Epithelial cell of esophagus (primary cell): Measurements from ENCODE around the gene GJA10.

Experiments
- DNase-seq: peaks from one replicate; pipeline ENCODE4 v3.0.0; 2010; ENCODE audit warnings: low read depth
- H3K4me3 ChIP-seq: 2 replicates; pipeline ENCODE4 v1.5.1; 2011; ENCODE audit warnings: mild to moderate bottlenecking, low read length, control low read depth
- CTCF ChIP-seq: IDR thresholded peaks from 2 replicates; pipeline ENCODE4 v1.5.1; 2011; ENCODE audit warnings: low read depth, mild to moderate bottlenecking, low read length, control low read depth, inconsistent platforms; ENCODE audit not compliant: insufficient read depth; ENCODE audit errors: missing control alignments

GJA10 gene

GRCh38 chr6:89866024-89866678 lies 28.1 kb upstream of the GJA10 start:
- no peak for DNase-seq
- no peak for TF ChIP-seq CTCF
- H3K4me3 ChIP-seq, result no peak overlapping the region

- no peak for DNase-seq
- no peak for TF ChIP-seq CTCF
- no peak overlapping the region for H3K4me3 ChIP-seq
These were observed 20.5 kb upstream of the GJA10 start for GRCh38 chr6:89873721-89874120.

GRCh38 chr6:89874438-89874837 lies 19.8 kb upstream of the GJA10 start:
- TF ChIP-seq CTCF, result no peak
- H3K4me3 ChIP-seq, result no peak overlapping the region
- DNase-seq, result no peak

GRCh38 chr6:89886378-89887120 lies 7.7 kb upstream of the GJA10 start:
- DNase-seq, result no peak
- no peak for TF ChIP-seq CTCF
- H3K4me3 ChIP-seq, result no peak overlapping the region

- H3K4me3 ChIP-seq, result no peak overlapping the region
- peak; percentile 15 for DNase-seq
- no peak for TF ChIP-seq CTCF
These were observed 6.7 kb upstream of the GJA10 start for GRCh38 chr6:89887452-89888137.

- TF ChIP-seq CTCF, result no peak
- DNase-seq, result no peak
- no peak overlapping the region for H3K4me3 ChIP-seq
These were observed 6.1 kb upstream of the GJA10 start for GRCh38 chr6:89888138-89888514.
